ENCODE measurements around the gene EYA4.
A peak's percentile ranks its signal among the peaks of the same experiment; 100 is the strongest.

Gene EYA4, protein sequence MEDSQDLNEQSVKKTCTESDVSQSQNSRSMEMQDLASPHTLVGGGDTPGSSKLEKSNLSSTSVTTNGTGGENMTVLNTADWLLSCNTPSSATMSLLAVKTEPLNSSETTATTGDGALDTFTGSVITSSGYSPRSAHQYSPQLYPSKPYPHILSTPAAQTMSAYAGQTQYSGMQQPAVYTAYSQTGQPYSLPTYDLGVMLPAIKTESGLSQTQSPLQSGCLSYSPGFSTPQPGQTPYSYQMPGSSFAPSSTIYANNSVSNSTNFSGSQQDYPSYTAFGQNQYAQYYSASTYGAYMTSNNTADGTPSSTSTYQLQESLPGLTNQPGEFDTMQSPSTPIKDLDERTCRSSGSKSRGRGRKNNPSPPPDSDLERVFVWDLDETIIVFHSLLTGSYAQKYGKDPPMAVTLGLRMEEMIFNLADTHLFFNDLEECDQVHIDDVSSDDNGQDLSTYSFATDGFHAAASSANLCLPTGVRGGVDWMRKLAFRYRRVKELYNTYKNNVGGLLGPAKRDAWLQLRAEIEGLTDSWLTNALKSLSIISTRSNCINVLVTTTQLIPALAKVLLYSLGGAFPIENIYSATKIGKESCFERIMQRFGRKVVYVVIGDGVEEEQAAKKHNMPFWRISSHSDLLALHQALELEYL

DNA sequence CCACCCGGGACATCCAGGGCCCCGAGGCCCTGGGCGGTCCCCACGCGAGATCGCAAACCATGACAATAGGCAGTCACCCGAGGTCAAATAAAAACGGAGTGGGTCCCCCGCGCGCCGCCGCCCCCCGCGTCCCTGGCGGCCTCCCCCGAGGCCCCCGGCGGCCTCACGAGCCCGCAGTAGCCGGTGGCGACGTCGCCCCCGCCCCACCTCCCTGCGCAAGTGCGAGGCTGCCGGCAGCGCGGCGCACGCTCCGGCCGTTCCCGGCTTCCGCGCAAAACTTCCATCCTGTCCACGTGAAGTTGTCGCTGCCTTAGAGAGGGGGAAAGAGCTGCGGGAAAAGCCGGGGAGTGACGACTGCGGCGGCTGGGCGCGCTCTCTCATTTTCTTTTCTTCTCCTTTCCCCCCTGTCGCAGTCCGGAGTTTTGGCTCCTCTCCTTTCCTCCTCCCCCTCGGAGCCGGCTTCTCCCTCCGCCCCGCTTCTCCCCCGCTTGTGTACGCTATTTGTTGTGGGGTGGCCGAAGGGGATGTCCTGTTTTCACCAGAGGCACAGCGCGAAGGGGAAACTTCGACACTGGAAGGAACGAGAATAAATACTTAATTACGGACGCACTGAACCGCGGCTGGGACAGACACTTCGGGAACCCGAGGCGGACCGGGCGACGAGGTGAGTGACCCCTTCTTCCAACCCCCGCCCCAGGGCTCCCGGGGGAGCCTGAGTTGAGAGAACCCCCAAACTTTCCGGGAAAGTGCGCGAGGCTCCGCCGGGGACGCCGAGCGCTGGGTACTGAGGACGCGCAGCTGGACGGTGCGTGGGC, at the start of gene EYA4:
Gene EYA4, plus strand, starts transcription at position 272 of the 815 bp plus-strand sequence. CDS start 33,424 bp downstream, outside the sequence.
- no peak within 1 kb of the TSS for H3K9ac ChIP-seq (ENCODE audit: low read depth in 1 of 2, low read length in 2 of 2)
- peak within 1 kb of the TSS; percentile 29 to 50 for H3K4me3 ChIP-seq (ENCODE audit: low read depth in 1 of 2, low read length in 2 of 2)
- peaks cover 29 to 61% of the 10 kb centered on the region in 2 donors for H3K27me3 ChIP-seq (ENCODE audit: control insufficient read depth in 1 of 2, insufficient read depth in 2 of 2, low read length in 2 of 2)
- H3K4me1 ChIP-seq (ENCODE audit: control insufficient read depth in 1 of 2, insufficient read depth in 2 of 2, low read length in 2 of 2): peaks cover 0 to 3% of the 10 kb centered on the region in 2 donors
- no peaks in the 10 kb centered on the region for H3K9me3 ChIP-seq (ENCODE audit: control insufficient read depth in 1 of 2, low read length in 2 of 2)
- H3K27ac ChIP-seq (ENCODE audit: low read depth, low read length): no peak within 1 kb of the TSS
- no peaks in the 10 kb centered on the region for H3K36me3 ChIP-seq (ENCODE audit: control insufficient read depth in 1 of 2, insufficient read depth in 2 of 2, low read length in 2 of 2)

DNA sequence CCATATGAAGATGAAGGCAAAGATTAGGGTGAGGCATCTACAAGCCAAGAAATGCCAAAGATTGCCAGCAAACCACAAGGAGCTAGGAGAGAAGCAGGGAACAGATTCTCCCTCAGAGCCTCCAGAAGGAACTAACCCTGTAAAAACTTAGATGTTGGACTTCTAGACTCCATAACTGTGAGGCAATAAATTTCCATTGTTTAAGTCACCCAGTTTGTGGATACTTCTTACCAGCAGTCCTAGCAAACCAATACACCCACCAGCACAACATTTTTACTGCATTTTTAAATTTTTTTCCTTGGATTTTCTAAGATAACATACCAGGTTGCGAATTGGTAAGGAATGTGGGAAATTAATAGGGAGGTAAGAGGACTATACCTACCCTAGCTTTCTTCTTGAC, 47.8 kb upstream of the EYA4 start:
- H3K27me3 ChIP-seq (ENCODE audit: control insufficient read depth in 1 of 2, insufficient read depth in 2 of 2, low read length in 2 of 2): no peaks in the 10 kb centered on the region
- H3K9ac ChIP-seq (ENCODE audit: low read depth in 1 of 2, low read length in 2 of 2): no peak overlapping the region
- no peaks in the 10 kb centered on the region for H3K4me1 ChIP-seq (ENCODE audit: control insufficient read depth in 1 of 2, insufficient read depth in 2 of 2, low read length in 2 of 2)
- H3K4me3 ChIP-seq (ENCODE audit: low read depth in 1 of 2, low read length in 2 of 2): no peak overlapping the region
- no peaks in the 10 kb centered on the region for H3K36me3 ChIP-seq (ENCODE audit: control insufficient read depth in 1 of 2, insufficient read depth in 2 of 2, low read length in 2 of 2)
- no peaks in the 10 kb centered on the region for H3K9me3 ChIP-seq (ENCODE audit: control insufficient read depth in 1 of 2, low read length in 2 of 2)
- no peak overlapping the region for H3K27ac ChIP-seq (ENCODE audit: low read depth, low read length)

DNA sequence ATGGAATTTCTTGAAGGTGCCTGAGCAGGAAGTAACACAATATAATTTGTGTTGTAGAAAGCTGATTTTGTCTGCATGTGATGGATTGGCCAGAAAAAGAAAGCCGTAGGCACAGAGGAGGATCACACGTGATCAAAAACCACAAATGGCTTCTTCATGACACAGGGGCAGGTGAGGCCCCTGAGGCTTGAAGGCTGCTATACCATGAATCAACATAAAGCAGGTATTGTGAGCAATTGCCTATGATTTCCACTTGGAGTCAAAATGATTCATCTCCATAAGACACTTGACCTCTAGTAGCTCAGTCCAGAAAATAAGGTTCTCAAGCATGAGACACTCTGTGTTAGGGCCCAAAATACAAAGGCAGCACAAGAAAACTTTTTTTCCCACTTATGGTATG, 42.4 kb upstream of the EYA4 start:
- Histone ChIP-seq H3K9me3 (ENCODE audit: control insufficient read depth in 1 of 2, low read length in 2 of 2) (no peaks in the 10 kb centered on the region), H3K4me1 (ENCODE audit: control insufficient read depth in 1 of 2, insufficient read depth in 2 of 2, low read length in 2 of 2) (no peaks in the 10 kb centered on the region), H3K36me3 (ENCODE audit: control insufficient read depth in 1 of 2, insufficient read depth in 2 of 2, low read length in 2 of 2) (no peaks in the 10 kb centered on the region), H3K27ac (ENCODE audit: low read depth, low read length) (no peak overlapping the region), H3K9ac (ENCODE audit: low read depth in 1 of 2, low read length in 2 of 2) (no peak overlapping the region), H3K27me3 (ENCODE audit: control insufficient read depth in 1 of 2, insufficient read depth in 2 of 2, low read length in 2 of 2) (no peaks in the 10 kb centered on the region), H3K4me3 (ENCODE audit: low read depth in 1 of 2, low read length in 2 of 2) (no peak overlapping the region)

DNA sequence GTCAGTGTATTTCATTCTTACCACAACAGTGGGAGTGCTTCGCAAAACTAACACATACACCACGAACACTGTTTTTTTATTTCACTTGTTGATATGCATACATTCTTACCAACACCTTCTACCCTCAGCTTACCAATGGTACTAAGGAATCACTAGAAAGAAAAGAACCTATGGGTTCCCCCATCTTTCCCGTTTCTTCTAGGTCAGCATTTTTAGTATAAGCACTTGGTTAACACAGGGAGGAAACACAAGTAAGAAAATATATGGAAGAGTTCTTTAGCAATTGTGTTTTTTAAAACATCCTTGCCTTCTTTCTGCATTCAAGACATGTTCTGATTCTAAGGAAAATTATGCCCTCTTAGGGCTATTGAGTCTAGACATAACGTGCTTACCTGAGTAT, 39.9 kb upstream of the EYA4 start:
- Histone ChIP-seq H3K4me3 (ENCODE audit: low read depth in 1 of 2, low read length in 2 of 2) (no peak overlapping the region), H3K9me3 (ENCODE audit: control insufficient read depth in 1 of 2, low read length in 2 of 2) (no peaks in the 10 kb centered on the region), H3K4me1 (ENCODE audit: control insufficient read depth in 1 of 2, insufficient read depth in 2 of 2, low read length in 2 of 2) (no peaks in the 10 kb centered on the region), H3K36me3 (ENCODE audit: control insufficient read depth in 1 of 2, insufficient read depth in 2 of 2, low read length in 2 of 2) (no peaks in the 10 kb centered on the region), H3K27ac (ENCODE audit: low read depth, low read length) (no peak overlapping the region), H3K27me3 (ENCODE audit: control insufficient read depth in 1 of 2, insufficient read depth in 2 of 2, low read length in 2 of 2) (no peaks in the 10 kb centered on the region), H3K9ac (ENCODE audit: low read depth in 1 of 2, low read length in 2 of 2) (no peak overlapping the region)

DNA sequence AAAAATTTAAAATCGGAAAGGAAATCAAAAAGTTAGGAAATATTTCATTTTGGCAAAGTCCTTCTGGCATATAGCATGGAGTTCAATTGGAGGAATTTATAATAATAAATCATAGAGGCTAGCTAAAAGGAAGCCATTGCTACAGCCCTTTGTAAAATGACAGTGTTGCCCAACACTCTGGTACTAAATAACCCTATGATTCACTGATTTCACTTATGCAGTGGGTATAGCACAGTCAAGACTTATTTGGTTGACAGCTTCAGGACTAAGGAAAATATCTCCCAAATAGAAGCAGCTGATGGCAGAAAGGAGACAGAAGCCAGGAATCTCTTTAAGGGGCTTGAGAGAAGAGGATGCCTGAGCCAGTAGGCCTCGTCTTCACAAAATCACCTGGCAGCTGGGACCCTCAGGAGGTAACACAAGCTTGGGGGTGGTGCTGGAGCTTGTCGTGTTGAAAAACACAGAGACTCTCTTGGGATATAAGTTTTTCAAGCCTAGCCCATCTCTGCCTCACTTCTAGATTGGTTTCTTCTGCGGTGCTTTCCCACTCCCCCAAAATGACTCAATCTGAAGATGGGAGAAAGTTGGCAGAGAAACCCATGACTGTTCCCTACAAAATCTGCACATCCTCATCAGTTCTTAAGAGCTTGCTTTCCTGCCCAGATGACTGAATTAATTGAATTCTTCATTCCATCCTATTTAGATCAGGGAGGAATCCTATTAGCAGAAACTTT, 38.4 kb upstream of the EYA4 start:
- H3K27me3 ChIP-seq (ENCODE audit: control insufficient read depth in 1 of 2, insufficient read depth in 2 of 2, low read length in 2 of 2): no peaks in the 10 kb centered on the region
- H3K9me3 ChIP-seq (ENCODE audit: control insufficient read depth in 1 of 2, low read length in 2 of 2): no peaks in the 10 kb centered on the region
- H3K9ac ChIP-seq (ENCODE audit: low read depth in 1 of 2, low read length in 2 of 2): no peak overlapping the region
- no peaks in the 10 kb centered on the region for H3K36me3 ChIP-seq (ENCODE audit: control insufficient read depth in 1 of 2, insufficient read depth in 2 of 2, low read length in 2 of 2)
- H3K4me3 ChIP-seq (ENCODE audit: low read depth in 1 of 2, low read length in 2 of 2): no peak overlapping the region
- no peak overlapping the region for H3K27ac ChIP-seq (ENCODE audit: low read depth, low read length)
- H3K4me1 ChIP-seq (ENCODE audit: control insufficient read depth in 1 of 2, insufficient read depth in 2 of 2, low read length in 2 of 2): no peaks in the 10 kb centered on the region

DNA sequence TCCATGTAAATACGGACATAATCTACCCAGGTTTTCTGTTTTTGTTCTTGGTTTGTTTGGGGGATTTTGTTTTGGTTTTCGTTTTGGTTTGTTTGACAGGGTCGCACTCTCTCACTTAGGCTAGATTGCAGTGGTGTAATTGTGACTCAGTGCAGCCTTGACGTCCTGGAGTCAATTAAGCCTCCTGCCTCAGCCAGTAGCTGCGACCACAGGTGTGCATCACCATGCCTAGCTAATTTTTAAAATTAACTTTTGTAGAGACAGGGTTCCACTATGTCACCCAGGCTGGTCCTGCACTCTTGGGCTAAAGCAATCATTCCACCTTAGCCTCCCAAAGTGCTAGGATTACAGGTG, 37.8 kb upstream of the EYA4 start:
- no peaks in the 10 kb centered on the region for H3K9me3 ChIP-seq (ENCODE audit: control insufficient read depth in 1 of 2, low read length in 2 of 2)
- H3K9ac ChIP-seq (ENCODE audit: low read depth in 1 of 2, low read length in 2 of 2): no peak overlapping the region
- no peak overlapping the region for H3K27ac ChIP-seq (ENCODE audit: low read depth, low read length)
- H3K36me3 ChIP-seq (ENCODE audit: control insufficient read depth in 1 of 2, insufficient read depth in 2 of 2, low read length in 2 of 2): no peaks in the 10 kb centered on the region
- no peak overlapping the region for H3K4me3 ChIP-seq (ENCODE audit: low read depth in 1 of 2, low read length in 2 of 2)
- no peaks in the 10 kb centered on the region for H3K4me1 ChIP-seq (ENCODE audit: control insufficient read depth in 1 of 2, insufficient read depth in 2 of 2, low read length in 2 of 2)
- no peaks in the 10 kb centered on the region for H3K27me3 ChIP-seq (ENCODE audit: control insufficient read depth in 1 of 2, insufficient read depth in 2 of 2, low read length in 2 of 2)

DNA sequence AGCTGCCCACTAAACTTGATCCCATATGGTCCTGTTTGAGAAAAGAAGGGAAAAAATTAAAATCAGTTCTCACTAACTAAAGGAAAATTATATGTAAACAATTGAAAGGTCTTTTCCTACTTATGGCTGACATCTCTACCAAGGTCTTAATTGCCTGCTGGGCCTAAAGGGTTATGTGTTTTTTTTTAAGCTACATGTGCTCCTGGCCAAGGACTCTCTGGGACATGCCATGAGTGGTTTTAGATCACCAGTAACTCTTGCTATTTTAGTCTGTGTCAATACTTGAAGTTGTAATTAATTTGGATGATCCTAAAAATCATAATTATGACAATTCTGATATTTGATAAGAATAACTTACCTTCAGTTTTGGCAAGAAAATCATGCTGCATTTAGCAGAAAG, 35.9 kb upstream of the EYA4 start:
- Histone ChIP-seq H3K36me3 (ENCODE audit: control insufficient read depth in 1 of 2, insufficient read depth in 2 of 2, low read length in 2 of 2) (no peaks in the 10 kb centered on the region), H3K4me3 (ENCODE audit: low read depth in 1 of 2, low read length in 2 of 2) (no peak overlapping the region), H3K9me3 (ENCODE audit: control insufficient read depth in 1 of 2, low read length in 2 of 2) (peaks cover 0 to 3% of the 10 kb centered on the region in 2 donors), H3K27ac (ENCODE audit: low read depth, low read length) (no peak overlapping the region), H3K9ac (ENCODE audit: low read depth in 1 of 2, low read length in 2 of 2) (no peak overlapping the region), H3K4me1 (ENCODE audit: control insufficient read depth in 1 of 2, insufficient read depth in 2 of 2, low read length in 2 of 2) (no peaks in the 10 kb centered on the region), H3K27me3 (ENCODE audit: control insufficient read depth in 1 of 2, insufficient read depth in 2 of 2, low read length in 2 of 2) (no peaks in the 10 kb centered on the region)

DNA sequence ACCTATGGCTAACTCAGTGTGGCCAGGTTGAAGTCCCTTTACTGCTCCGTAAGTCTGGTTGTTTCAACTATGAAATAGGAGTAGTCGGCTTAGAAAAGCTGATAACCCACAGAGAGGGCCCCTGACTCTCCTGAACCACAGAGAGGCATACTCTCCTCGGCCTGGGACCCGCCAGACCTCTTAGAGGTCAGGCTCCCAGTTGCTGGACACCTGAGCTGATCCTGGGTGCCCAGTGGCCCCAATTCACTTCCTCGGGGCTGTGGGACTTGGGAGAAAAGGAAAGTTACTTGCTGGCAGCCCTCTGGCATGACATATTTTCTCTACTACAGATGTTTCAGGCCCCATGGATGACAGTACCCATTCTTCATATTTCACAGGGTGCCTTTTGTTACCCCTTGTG, 34.2 kb upstream of the EYA4 start:
- H3K27ac ChIP-seq (ENCODE audit: low read depth, low read length): no peak overlapping the region
- peaks cover 0 to 3% of the 10 kb centered on the region in 2 donors for H3K9me3 ChIP-seq (ENCODE audit: control insufficient read depth in 1 of 2, low read length in 2 of 2)
- no peaks in the 10 kb centered on the region for H3K27me3 ChIP-seq (ENCODE audit: control insufficient read depth in 1 of 2, insufficient read depth in 2 of 2, low read length in 2 of 2)
- H3K9ac ChIP-seq (ENCODE audit: low read depth in 1 of 2, low read length in 2 of 2): no peak overlapping the region
- no peaks in the 10 kb centered on the region for H3K4me1 ChIP-seq (ENCODE audit: control insufficient read depth in 1 of 2, insufficient read depth in 2 of 2, low read length in 2 of 2)
- no peak overlapping the region for H3K4me3 ChIP-seq (ENCODE audit: low read depth in 1 of 2, low read length in 2 of 2)
- no peaks in the 10 kb centered on the region for H3K36me3 ChIP-seq (ENCODE audit: control insufficient read depth in 1 of 2, insufficient read depth in 2 of 2, low read length in 2 of 2)

DNA sequence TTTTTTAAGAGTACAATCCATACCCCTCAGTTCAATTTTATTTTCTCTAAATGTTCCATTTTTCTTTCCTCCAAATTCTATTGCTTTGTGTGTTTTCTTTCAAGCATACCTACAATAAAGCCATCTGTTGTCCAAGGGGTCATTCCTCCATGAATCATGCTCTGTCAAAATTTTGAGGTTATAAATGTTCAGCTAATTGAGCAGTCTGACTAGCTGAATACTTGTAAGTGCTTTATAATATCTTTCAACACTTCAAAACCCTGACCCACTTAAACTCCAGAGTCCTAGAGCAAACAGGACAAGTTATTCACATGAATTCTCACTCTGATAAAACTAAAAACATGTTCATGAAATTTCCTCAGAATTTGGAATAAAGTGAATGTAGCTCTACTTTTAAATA, 33.4 kb upstream of the EYA4 start:
- no peak overlapping the region for H3K27ac ChIP-seq (ENCODE audit: low read depth, low read length)
- H3K4me3 ChIP-seq (ENCODE audit: low read depth in 1 of 2, low read length in 2 of 2): no peak overlapping the region
- H3K36me3 ChIP-seq (ENCODE audit: control insufficient read depth in 1 of 2, insufficient read depth in 2 of 2, low read length in 2 of 2): no peaks in the 10 kb centered on the region

More for the DNA sequence above, 33.4 kb upstream of the EYA4 start:
- Histone ChIP-seq H3K27me3 (ENCODE audit: control insufficient read depth in 1 of 2, insufficient read depth in 2 of 2, low read length in 2 of 2) (no peaks in the 10 kb centered on the region), H3K4me1 (ENCODE audit: control insufficient read depth in 1 of 2, insufficient read depth in 2 of 2, low read length in 2 of 2) (no peaks in the 10 kb centered on the region), H3K9me3 (ENCODE audit: control insufficient read depth in 1 of 2, low read length in 2 of 2) (peaks cover 0 to 3% of the 10 kb centered on the region in 2 donors), H3K9ac (ENCODE audit: low read depth in 1 of 2, low read length in 2 of 2) (no peak overlapping the region)
